NCI-H1436 (cell line): ENCODE results near the gene HS2ST1.
"Not testable (repeated sequence)": the region's sequence is repeated elsewhere in the genome, so short reads cannot be mapped to it uniquely, and the experiment has no call there.

ENCODE experiments used
- DNase-seq: peaks from one replicate; lab custom pipeline; 2025; lab: John Stamatoyannopoulos, UW

Gene HS2ST1

DNA sequence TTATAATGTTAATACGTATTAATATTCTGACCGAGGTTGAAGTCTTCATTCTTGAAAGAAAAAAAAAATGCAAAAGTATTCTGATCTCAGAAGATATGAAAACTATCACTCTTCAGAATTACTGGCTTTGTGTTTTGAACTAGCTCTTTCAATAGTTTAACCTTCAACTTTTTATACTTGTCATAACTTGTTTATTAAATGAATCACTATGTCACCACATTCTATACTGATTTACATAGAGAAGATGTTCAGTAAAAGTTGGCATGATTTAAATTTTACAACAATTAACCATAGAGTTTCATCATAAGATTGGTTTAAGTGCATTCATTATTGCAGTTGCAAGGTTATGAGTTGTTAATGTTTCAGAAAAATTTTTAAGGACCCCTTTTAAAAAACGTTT, 57.3 kb downstream of the HS2ST1 start:
- no peak for DNase-seq

DNA sequence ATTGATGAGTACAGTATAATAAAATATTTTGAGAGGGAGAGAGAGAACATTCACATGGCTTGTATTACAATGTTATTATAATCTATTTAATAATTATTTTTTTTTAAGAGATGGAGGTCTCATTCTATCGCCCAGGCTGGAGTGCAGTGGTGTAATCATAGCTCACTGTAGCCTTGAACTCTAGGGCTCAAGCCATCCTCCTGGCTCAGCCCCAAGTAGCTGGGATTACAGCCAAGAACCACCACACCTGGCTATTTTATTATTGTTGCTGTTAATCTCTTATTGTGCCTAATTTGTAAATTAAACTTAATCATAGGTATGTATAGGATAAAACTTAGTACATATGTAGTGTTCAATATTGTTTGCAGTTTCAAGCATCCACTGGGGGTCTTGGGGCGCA, 57.8 kb downstream of the HS2ST1 start:
- no peak for DNase-seq

DNA sequence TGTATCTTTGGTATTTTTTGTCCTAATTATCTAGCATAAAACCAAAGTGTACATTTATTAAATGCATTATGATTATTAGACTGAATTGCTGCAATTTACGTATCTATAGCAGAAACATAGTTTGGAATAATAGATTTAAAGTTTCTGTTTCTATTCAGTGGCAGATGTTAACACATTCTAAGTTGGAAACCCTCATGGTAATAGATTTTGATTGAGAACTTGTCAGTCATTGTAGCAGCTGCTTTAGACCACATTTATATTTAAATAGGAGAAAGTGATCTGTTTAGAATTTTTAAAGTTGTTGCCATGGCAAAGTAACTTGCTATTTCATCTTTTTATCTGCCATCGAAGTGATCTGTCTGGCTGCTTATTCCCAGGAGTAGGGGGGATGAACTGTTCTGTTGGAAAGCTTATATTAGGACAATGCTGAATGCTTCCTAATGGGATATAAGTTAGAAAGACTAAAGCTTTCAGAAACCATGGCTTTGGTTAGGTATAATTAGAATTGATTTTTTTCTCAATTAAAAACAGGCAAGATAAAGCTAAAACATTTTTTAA, 61.6 kb downstream of the HS2ST1 start:
- no peak for DNase-seq

DNA sequence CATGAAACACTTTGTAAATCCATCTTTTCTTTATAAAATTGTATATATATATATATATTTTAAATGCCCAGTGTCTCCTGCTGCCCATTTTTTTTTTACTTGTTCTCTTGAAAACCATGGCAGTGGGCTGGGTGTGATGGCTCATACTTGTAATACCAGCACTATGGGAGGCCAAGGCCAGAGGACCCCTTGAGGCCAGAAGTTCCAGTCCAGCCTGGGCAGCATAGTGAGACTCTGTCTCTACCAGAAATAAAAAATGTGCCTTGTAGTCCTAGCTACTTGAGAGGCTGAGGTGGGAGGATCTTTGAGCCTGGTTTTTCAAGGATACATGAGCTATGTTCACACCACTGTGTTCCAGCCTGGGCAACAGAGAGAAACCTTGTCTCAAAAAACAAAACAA, 62.2 kb downstream of the HS2ST1 start:
- no peak for DNase-seq

DNA sequence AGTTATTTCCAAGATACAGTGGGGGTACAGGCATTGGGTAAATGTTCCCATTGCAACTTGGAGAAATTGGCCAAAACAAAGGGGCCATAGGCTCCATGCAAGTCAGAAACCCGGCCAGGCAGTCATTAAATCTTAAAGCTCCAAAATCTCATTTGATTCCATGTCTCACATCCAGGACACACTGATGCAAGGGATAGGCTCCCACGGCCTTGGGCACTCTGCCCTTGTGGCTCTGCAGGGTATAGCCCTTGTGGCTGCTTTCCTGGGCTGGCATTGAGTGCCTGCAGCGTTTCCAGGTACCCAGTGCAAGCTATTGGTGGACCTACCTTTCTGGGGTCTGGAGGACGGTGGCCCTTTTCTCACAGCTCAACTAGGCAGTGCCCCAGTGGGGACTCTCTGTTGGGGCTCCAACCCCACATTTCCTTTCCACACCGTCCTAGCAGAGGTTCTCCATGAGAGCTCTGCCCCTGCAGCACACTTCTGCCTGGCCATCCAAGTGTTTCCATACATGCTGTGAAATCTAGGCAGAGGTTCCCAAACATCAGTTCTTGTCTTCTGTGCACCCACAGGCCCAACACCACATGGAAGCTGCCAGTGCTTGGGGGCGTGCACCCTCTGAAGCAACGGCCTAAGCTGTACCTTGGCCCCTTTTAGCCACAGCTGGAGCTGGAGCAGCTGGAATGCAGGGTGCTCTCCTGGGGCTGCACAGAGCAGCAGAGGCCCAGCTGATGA, 67.2 kb downstream of the HS2ST1 start:
- DNase-seq: no peak

DNA sequence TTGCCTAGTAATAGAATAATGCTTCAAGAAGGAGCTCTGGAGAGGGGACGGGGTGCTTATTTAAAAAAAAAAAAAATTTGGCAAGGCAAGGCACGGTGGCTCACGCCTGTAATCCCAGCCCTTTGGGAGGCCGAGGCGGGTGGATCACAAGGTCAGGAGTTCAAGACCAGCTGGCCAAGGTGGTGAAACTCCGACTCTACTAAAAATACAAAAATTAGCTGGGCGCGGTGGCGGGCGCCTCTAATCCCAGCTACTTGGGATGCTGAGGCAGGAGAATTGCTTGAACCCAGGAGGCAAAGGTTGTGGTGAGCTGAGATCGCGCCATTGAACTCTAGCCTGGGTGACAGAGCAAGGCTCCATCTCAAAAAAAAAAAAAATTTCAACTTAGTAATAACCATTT, 69.2 kb downstream of the HS2ST1 start:
- not testable (repeated sequence) for DNase-seq

DNA sequence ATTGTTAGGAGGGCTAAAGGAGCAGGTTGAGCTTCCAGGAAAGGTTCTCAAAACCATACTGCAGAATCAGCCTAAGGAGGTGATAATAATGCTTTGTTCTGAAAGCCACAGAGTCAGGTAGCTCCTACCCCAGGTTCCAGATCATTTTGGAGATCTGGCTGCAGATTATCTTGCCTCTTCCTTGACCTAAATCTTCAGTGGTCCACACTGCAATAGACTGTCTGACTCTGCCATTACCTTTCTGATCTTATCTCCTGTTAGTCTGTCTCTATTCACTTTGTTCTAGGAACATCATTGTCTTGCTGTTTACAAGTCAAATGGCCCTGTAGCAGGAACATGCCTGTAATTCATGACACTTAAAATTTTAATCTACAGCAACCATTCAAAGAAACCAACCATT, 73.0 kb downstream of the HS2ST1 start:
- DNase-seq: no peak

DNA sequence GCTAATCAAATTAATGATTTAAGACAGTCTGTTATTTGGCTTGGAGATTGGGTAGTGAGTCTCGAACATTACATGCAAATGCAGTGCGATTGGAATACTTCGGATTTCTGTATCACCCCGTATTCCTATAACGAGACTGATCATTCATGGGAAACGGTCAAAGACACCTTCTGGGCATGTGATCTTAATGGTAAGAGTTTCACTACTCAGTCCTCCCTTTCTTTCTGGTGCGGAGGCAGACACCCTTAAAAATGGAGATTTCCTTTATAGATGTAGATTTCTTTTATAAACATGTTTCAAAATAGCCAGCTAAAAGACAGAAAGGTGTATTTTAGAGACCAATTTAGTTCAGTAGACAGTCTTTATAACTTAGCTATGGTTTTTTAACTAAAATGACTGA, 74.4 kb downstream of the HS2ST1 start:
- DNase-seq: no peak

DNA sequence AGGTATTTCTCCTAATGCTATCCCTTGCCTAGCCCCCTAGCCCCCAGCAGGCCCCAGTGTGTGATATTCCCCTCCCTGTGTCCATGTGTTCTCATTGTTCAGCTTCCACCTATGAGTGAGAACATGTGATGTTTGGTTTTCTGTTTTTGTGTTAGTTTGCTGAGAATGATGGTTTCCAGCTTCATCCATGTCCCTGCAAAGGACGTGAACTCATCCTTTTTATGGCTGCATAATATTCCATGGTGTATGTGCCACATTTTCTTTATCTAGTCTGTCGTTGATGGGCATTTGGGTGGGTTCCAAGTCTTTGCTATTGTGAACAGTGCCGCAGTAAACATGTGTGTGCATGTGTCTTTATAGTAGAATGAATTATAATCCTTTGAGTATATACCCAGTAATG, 75.3 kb downstream of the HS2ST1 start:
- DNase-seq: not testable (repeated sequence)

DNA sequence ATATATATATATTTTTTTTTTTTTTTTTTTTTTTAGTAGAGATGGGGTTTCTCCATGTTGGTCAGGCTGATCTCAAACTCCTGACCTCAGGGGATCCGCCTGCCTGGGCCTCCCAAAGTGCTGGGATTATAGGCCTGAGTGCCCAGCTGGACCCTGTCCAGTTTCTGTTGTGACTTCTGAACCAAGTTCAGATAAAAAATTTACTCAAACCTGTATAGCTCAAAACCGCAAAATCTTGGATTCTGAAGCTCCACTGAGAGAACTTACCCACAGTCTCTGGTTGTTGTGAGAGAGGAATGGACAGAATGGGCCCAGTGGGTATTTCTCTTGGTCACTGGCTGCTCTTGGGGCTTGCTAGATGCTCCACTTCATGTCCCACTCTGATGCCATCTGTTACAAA, 76.4 kb downstream of the HS2ST1 start:
- DNase-seq: no peak

DNA sequence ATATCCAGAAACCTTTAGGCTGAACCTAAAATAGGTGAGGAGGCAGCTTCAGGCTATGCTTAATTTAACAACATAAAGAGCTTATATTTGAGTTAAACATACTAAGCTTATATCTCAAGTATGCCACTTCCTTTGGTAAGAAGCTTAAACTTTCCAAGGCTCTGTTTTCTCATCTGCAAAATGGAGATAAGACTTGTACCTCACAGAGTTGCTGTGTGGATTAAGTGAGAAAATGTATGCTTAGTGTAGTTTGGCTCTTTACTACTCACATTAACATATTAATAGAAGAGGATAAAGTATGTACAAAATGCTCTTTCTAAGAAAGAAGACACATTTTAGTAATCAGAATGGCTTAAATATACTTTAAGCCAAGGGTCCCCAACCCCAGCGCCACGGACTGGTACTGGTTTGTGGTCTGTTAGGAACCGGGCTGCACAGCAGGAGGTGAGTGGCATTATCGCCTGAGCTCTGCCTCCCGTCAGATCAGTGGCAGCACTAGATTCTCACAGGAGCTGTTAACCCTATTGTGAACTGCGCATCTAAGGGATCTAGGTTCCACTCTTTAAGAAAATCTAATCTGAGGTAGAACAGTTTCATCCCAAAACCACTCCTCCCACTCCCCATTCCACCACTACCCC, 77.2 kb downstream of the HS2ST1 start:
- DNase-seq: no peak

DNA sequence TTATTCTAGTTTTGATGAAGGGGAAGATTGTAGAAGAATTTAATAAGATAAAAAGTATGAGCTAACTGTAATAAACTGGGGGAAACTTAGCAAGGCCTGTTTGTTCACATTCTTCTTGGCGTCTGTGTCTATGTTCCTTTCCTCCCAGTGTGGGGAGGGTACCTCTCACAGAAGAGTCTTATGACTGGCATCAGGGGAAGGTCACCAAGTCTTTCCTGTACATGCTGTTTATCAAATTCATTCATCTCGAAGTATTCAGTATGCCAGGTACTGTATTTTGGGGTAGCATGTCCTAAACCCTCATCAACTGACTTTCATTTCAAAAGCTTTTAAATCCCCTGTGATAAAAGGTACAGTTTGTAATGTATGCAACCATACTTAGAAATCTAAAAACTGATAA, 78.4 kb downstream of the HS2ST1 start:
- no peak for DNase-seq

DNA sequence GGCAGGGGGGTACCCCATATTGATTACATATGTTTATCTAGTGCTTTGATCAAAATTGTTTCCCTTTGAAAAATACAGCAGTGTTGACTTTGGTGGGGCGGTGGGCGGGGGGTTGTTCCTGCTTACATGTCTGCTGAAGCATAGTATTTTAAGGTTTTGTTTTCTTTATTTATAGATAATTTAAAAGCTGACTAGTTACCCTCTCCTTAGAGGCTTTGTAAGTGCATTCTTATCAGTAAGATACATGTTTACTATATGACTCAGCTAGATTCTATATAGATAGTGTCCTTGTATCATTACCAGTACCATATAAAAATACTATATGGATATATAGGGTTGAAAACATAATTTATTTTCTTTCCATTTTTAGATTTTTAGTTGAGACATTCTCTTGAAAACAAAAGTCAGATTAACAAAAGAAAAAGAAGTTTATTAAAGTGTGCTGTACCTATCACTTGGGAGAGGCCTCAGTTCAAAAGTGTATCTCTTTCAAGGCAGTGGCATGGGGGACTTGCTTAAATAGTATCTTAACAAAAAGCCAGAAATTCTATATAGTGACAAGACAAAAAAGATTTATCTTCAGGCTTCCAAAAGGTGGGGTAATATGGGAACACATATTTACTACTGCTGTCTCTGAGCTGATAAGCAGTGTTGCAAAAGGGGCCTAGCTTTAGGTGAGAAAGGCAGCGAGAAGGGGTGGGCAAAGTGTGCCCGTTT, 79.0 kb downstream of the HS2ST1 start:
- no peak for DNase-seq

DNA sequence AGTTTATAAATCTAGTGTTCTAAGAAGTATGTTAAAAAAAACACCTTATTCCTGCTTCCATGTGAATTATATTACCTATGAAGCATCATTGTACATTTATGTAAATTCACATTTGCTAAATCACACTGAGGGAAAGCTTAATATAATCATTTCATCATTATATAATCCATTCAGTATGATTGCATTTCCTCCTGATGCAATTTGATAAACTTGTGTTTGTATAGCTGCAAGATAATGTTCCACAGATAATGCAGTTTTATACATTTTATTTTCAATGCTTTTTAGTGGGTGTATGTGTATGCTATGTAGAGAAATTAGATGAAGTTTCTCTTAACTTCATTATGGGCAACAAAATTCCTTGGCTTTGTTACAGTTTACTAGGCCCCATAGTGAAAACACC, 79.6 kb downstream of the HS2ST1 start:
- DNase-seq: no peak

DNA sequence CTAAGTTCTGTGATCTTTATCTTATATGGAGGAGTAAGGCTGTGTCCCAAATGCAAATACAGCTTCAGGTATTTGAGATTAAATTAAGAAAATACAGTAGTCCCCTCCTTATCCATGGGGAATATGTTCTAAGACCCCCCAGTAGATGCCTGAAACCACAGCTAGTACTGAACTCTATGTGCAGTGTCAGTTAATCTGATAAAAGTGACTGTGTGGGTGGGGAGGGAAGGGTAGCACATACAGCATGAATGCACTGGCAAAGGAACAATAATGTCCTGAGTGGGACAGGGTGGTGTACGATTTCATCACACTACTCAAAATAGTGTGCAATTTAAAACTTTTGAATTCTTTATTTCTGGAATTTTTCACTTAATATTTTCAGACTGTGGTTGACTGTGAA, 83.1 kb downstream of the HS2ST1 start:
- no peak for DNase-seq

DNA sequence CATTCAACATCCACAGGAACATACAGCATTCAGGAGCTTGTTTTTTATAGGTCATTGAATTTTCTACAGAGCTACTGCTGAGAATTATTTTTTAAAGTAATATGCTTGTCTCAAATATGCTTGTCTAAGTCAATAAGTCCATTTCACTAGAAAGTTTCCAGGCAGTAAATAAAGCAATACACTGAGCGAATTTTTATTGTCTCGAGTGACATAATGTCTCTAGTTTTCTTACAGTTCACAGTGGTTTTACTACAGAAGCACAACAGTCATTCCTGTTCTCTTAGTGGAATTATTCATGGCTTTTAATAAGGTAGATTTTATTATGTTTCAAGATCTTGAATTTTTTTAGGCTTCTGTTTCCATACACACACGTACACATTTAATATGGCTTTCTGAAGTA, 83.8 kb downstream of the HS2ST1 start:
- no peak for DNase-seq

DNA sequence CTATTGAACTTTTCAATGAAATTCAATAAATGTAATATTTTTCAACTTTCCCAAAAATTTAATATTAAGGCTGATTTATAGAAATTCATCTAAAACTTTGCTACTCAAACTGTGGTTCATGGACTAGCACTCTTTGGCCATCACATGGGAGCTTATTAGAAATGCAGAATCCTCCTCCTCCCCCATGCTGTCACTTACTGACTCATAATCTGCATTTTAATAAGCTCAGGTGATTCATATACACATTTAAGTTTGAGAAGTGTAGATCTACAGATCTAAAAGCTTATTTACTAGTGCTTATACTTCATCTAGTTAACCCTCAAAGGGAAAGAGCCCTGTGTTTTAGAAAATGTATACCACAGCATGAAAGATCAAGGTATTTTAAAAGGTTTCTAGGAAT, 84.3 kb downstream of the HS2ST1 start:
- DNase-seq: no peak

DNA sequence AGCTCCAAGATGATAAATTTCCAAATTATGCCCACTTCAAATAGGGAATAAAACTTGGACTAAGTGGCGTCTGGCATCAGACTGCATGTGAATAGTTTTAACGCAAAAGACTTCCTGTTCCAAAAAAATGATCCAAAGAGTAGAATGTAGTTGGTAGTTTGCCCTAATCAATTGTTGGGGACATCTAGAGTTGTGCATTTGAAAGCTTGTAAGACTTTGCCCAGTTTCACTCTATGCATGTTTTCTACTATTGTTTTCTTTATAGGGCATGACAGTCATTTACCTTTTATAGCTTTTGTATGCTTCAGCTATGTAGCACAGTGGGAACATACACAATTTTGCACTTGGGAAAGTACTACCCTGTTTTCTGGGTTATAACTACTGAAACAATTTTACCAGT, 86.0 kb downstream of the HS2ST1 start:
- DNase-seq: no peak

DNA sequence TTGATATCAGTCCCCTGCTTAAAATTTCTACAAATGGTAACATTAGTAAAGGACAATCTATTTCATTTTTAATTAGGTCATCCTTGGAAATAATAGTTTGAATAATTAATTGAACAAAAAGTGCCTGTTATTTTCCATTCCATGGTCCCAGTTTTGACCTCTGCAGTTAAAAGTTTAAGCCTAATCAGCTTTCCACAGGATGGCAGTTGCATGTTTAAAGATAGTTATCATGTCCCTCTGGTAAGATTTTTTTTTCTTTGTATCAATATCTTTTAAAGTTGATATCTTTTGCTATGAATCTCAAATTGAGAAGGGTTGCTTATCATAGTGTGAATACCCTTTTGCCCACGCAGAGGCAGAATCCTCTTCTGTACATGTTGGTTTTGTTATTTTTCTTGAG, 90.4 kb downstream of the HS2ST1 start:
- DNase-seq: no peak

DNA sequence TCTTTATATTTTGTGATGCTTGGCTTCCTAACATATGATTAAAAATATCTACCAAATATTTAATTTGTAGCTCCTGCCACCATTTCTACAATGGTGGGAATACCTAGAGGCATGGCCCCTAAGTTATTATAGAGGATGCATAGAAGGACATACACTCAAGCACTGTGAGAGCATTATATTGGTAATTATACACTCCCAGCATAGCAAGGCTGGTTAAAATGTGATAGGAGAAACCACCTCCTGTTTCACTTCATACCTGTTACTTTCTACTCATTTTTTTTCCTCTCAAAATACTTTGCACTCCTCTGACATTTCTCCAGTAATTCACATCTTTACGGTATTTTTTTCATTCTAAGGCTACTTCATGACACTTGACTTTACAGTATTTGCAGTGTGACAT, 92.9 kb downstream of the HS2ST1 start:
- no peak for DNase-seq

DNA sequence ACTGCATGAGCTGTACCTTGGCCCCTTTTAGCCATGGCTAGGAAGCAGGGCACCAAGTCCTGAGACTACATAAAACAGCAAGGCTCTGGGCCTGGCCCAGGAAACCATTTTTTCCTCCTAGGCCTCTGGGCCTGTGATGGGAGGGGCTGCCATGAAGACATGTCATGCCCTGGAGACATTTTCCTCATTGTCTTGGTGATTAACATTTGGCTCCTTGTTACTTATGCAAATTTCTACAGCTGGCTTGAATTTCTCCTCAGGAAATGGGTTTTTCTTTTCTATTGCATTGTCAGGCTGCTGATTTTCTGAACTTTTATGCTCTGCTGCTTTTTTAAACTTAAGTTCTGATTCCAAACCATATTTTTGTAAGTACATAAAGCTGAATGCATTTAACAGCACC, 99.0 kb downstream of the HS2ST1 start:
- not testable (repeated sequence) for DNase-seq

DNA sequence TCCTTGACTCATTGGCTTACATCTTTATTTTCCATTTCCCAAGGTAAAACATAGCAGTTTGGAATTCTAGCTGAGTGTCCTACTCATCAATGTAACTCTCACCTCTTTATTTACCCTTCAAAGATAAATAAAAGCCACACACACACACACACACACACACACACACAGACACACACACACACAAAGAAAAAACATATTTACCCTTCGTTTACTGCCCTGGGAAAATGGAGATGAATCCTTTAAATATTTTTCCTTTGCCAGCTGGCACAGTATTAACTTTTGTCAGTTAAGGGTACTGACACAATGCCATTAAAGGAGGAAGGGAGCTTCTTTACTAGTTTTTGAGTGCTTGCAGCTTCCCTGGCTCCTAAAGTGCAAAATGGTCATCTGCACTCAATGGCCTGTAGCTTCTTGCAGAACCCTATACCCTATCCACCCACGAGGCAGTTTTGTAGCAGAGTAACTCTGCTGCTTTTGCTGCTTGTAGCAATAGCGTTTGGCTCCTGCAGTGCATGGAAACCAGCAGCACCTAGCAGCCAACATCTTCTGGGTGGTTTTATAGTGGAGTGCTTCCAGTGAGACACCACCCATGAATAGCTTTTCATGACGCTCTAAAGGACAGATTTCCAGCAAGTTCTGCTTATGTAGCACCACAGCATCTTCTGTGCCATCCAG, 103.7 kb downstream of the HS2ST1 start:
- DNase-seq: no peak

DNA sequence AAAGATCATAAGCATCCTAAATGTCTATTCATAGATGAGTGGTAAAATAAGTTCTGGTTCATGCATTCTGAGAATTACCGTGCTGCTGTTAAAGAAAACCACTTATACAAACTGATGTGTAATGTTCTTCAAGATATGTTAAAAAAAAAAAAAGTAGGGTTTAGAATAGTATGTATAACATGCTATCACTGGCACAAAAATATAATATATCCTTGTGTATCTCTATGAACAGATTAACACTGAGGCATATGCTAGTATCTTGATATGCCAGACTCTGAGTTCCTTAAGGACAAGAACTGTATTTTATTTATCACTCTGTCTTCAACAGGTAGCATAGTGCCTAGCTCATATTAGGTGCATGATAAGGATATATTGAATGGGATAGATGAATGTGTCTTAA, 108.9 kb downstream of the HS2ST1 start:
- no peak for DNase-seq
